ENCODE data around the gene EPHB3.

GRCh38 chr3:184565421-184566211, 4.0 kb downstream of the EPHB3 start:
- TF ChIP-seq CTCF (IDR thresholded peaks at IDR 0.05) (no peak), POLR2A (IDR thresholded peaks at IDR 0.05) (no peak)
